Erythroblast (primary cell): ENCODE data around the gene COQ10A.

Experiments used
- GATA1 ChIP-seq: IDR thresholded peaks from 2 replicates; pipeline ENCODE4 v1.6.1; 2011; ENCODE audit warnings: low read depth, mild to moderate bottlenecking, control low read depth, low read length, moderate library complexity
- POLR2A ChIP-seq: IDR thresholded peaks from 2 replicates; pipeline ENCODE4 v1.6.1; 2011; ENCODE audit warnings: mild to moderate bottlenecking, low read length

GRCh38 chr12:56223571-56224101, 43.1 kb upstream of the COQ10A start:
- no peak for TF ChIP-seq POLR2A
- no peak for TF ChIP-seq GATA1
